Caco-2 (cell line): ENCODE results near the gene TMEM100. TPM values are rescaled to one million over a fixed set of nuclear protein-coding genes. Genes with fewer than 3 reads are reported as not detected.

Source experiments
- BruUV-seq: library from RNA; stranded (reverse); fragments of 400-500 nt; replicated peaks from 2 replicates; lab custom pipeline; 2021; lab: Mats Ljungman, UMichigan
- CTCF ChIA-PET: fragments of 300-600 bp; sonication (Branson Sonifier 250); formaldehyde crosslinking; loops from one replicate; lab custom pipeline; 2022; ENCODE audit warnings: antibody characterized with exemption; lab: Charles Lee
- POLR2A ChIA-PET: fragments of 300-600 bp; sonication (Branson Sonifier 250); formaldehyde crosslinking; loops from one replicate; lab custom pipeline; 2022; ENCODE audit warnings: antibody characterized with exemption; lab: Charles Lee
- DNase-seq, 2 experiments: peaks; one replicate each; pipeline versions ENCODE4 v3.0.0 to v3.0.0-alpha.2; 2020 to 2022
- H3K27me3 ChIP-seq: replicated peaks from 2 replicates; pipeline ENCODE4 v1.6.0; 2011; ENCODE audit warnings: low read length; ENCODE audit not compliant: control insufficient read depth, insufficient read depth
- H3K36me3 ChIP-seq: 2 replicates; pipeline ENCODE4 v1.5.1; 2011; ENCODE audit warnings: low read length; ENCODE audit not compliant: control insufficient read depth, insufficient read depth
- H3K4me1 ChIP-seq: fragments of 250-450 bp; sonication (Bioruptor Pico); 2 replicates; pipeline ENCODE4 v1.5.1; 2020; ENCODE audit warnings: mild to moderate bottlenecking
- H3K4me3 ChIP-seq: 2 replicates; pipeline ENCODE4 v1.5.1; 2011; ENCODE audit warnings: low read depth, mild to moderate bottlenecking, control low read depth, low read length
- H3K9me3 ChIP-seq: fragments of 250-450 bp; sonication (Bioruptor Pico); 2 replicates; pipeline ENCODE4 v1.5.1; 2020; ENCODE audit warnings: mild to moderate bottlenecking, moderate library complexity
- H3K27ac Mint-ChIP-seq: one replicate; pipeline ENCODE4 v1.8.0; 2022; ENCODE audit warnings: mixed read lengths; ENCODE audit not compliant: unreplicated experiment
- H3K27me3 Mint-ChIP-seq: one replicate; pipeline ENCODE4 v1.8.0; 2022; ENCODE audit warnings: mixed read lengths; ENCODE audit not compliant: insufficient read depth, unreplicated experiment
- H3K36me3 Mint-ChIP-seq: one replicate; pipeline ENCODE4 v1.8.0; 2022; ENCODE audit warnings: mild to moderate bottlenecking, mixed read lengths; ENCODE audit not compliant: insufficient read depth, unreplicated experiment
- H3K4me1 Mint-ChIP-seq: one replicate; pipeline ENCODE4 v1.8.0; 2022; ENCODE audit warnings: low read depth, mixed read lengths; ENCODE audit not compliant: unreplicated experiment
- H3K4me3 Mint-ChIP-seq: one replicate; pipeline ENCODE4 v1.8.0; 2022; ENCODE audit warnings: mild to moderate bottlenecking, moderate library complexity, mixed read lengths; ENCODE audit not compliant: unreplicated experiment
- H3K9me3 Mint-ChIP-seq: one replicate; pipeline ENCODE4 v1.8.0; 2022; ENCODE audit warnings: mixed read lengths; ENCODE audit not compliant: unreplicated experiment
- intact Hi-C: fragments of 100-400 bp; cut with micrococcal nuclease; formaldehyde crosslinking; loops from one replicate; pipeline ENCODE4 v1.10.0; 2022; ENCODE audit not compliant: unreplicated experiment
- total RNA-seq: library from RNA; stranded (reverse); gene quantifications from 2 replicates; pipeline ENCODE4 v1.2.3, GENCODE V29; 2022
- TF ChIP-seq, protein P1 (sequence below), 2 experiments: fragments of 200-600 bp in 1 of 2; IDR thresholded peaks; 1 replicate in 1 of 2; 2 replicates in 1 of 2; pipeline versions ENCODE4 v1.5.1 to v1.8.0; 2011 to 2022; ENCODE audit warnings: antibody characterized with exemption in 1 of 2, control low read depth in 1 of 2, inconsistent platforms in 1 of 2, low read depth in 1 of 2, low read length in 1 of 2, mild to moderate bottlenecking in 1 of 2, moderate library complexity in 1 of 2; ENCODE audit not compliant: insufficient read depth in 1 of 2, severe bottlenecking in 1 of 2, unreplicated experiment in 1 of 2

Gene TMEM100
- total RNA-seq, 1 experiment from 2014 or later, result not detected

DNA sequence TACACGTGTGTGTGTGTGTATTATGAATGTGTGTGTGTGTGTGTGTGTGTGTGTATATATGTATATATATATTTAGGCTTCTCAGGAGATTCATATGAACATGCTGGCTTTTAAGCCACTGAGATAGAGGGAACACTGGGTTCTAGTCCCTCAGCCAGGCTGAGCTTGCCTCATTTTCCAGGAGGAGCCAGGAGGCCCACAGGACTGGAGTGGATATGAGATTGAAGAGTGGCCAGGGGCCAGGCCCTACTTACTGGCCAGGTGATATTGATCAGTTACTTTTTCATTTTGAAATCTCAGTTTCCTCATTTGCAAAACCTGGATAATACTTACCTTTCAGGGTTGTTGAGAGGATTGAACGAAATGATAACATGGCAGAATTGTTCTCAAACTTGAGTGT, 34.0 kb upstream of the TMEM100 start:
- TF ChIP-seq, protein P1, sequence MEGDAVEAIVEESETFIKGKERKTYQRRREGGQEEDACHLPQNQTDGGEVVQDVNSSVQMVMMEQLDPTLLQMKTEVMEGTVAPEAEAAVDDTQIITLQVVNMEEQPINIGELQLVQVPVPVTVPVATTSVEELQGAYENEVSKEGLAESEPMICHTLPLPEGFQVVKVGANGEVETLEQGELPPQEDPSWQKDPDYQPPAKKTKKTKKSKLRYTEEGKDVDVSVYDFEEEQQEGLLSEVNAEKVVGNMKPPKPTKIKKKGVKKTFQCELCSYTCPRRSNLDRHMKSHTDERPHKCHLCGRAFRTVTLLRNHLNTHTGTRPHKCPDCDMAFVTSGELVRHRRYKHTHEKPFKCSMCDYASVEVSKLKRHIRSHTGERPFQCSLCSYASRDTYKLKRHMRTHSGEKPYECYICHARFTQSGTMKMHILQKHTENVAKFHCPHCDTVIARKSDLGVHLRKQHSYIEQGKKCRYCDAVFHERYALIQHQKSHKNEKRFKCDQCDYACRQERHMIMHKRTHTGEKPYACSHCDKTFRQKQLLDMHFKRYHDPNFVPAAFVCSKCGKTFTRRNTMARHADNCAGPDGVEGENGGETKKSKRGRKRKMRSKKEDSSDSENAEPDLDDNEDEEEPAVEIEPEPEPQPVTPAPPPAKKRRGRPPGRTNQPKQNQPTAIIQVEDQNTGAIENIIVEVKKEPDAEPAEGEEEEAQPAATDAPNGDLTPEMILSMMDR (IDR thresholded peaks at IDR 0.05; ENCODE audit: insufficient read depth in 1 of 2, low read depth in 1 of 2, low read length in 1 of 2, severe bottlenecking in 1 of 2, unreplicated experiment in 1 of 2), result no peak
- ChIA-PET CTCF (no interaction called here), POLR2A (no interaction called here)
- BruUV-seq, result no TSS peak
- intact Hi-C loops, result no loop called here
- Mint-ChIP-seq H3K27ac (no peak overlapping the region), H3K4me1 (peaks cover 6% of the 10 kb centered on the region), H3K27me3 (no peaks in the 10 kb centered on the region), H3K4me3 (no peak overlapping the region), H3K9me3 (no peaks in the 10 kb centered on the region), H3K36me3 (peaks cover 5% of the 10 kb centered on the region)
- Histone ChIP-seq H3K27me3 (no peaks in the 10 kb centered on the region), H3K36me3 (no peaks in the 10 kb centered on the region), H3K9me3 (no peaks in the 10 kb centered on the region), H3K4me1 (peaks cover 6% of the 10 kb centered on the region), H3K4me3 (no peak overlapping the region)
- no peak for DNase-seq

DNA sequence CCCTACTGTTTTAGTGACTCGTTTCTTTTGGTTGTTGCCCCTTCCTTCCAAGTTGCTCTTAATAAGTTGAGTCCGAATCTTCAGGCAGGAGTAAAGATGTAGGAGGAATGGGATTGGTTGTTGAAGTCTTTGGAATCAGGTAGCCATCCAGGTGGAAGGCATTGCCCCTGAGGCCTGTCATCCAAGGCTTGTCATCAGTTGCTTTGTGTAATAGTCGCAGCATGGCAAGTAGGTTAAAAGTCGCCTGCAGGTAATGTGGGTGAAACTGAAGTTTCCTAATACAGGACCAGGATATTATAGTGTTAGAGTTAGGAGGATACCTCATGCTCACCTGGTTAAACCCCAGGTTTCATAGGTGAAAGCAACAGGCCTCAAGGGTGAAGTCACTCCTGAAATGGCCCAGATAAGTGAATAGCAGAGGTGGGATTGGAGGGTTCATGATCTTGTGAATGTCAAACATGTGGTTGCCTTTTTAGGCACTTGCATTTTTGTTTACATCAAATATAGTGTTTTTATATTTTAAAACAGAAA, 29.1 kb upstream of the TMEM100 start:
- Mint-ChIP-seq H3K9me3 (no peaks in the 10 kb centered on the region), H3K27ac (peak overlapping the region; percentile 15), H3K4me3 (peak overlapping the region; percentile 88), H3K27me3 (peaks cover 3% of the 10 kb centered on the region), H3K36me3 (peaks cover 11% of the 10 kb centered on the region), H3K4me1 (peaks cover 14% of the 10 kb centered on the region)
- Histone ChIP-seq H3K27me3 (no peaks in the 10 kb centered on the region), H3K36me3 (no peaks in the 10 kb centered on the region), H3K4me1 (0 out of 2 replicates have a peak, but pooled peaks cover 6% of the 10 kb centered on the region), H3K4me3 (peak overlapping the region; percentile 63), H3K9me3 (no peaks in the 10 kb centered on the region)
- CTCF ChIA-PET, result interaction anchor here (0.5 to 1.2 kb wide), 6 partner anchors 9 to 409 kb away, joined by 3 to 11 read pairs (median 4); no protein-coding TSS in a partner anchor
- POLR2A ChIA-PET, result interaction anchor here (1.2 kb wide), 1 partner anchor 16 kb away, joined by 5 read pairs; no protein-coding TSS in a partner anchor
- DNase-seq, result no peak
- TF ChIP-seq, protein P1 (IDR thresholded peaks at IDR 0.05; ENCODE audit: insufficient read depth in 1 of 2, low read depth in 1 of 2, low read length in 1 of 2, severe bottlenecking in 1 of 2, unreplicated experiment in 1 of 2), result no peak
- TSS peak; percentile 49 for BruUV-seq
- intact Hi-C loops, result loop anchor here (1.0 to 5.0 kb wide), 2 partner anchors 11 to 299 kb away; no protein-coding TSS in a partner anchor

DNA sequence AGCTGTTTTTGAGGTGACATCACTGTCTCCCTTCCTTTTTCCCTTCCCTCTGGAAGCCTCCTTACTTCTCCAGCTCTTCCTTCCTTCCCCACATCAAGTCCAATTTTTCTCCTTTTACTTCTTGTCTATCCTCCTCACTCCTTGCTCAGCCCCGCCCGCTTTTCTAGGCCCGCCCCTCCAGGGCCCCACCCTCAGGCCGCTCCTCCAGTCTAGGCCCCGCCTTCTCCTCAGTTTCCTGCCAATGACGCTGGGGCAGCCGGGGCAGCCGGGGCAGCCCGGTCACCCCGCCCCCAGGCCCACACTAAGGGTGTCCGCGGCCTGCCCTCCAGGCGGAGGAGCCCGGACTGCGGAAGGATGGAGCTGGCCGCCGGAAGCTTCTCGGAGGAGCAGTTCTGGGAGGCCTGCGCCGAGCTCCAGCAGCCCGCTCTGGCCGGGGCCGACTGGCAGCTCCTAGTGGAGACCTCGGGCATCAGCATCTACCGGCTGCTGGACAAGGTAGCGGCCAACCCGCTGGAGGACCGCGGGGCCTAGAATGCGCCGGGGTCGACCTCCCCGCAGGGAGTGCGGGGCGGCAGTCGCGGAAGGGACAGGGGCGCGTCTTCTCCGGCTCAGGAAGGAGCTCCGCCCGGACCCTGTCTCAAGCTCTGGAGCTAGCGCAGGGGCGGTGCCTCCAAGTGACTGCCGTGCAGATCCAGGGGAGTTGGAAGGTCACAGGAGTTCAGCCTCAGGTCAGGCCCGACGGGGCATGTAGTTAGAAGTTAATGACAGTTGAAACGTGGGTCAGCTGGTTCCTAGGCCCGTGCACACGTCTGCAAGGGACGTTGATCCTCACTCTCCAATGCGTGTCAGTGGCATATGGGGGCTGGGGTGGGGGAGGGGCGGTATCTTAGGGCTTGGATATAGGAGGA, 28.3 kb upstream of the TMEM100 start, which contains the start of gene PCTP:
Gene PCTP, plus strand, starts transcription at position 302 of the 908 bp plus-strand sequence. Its CDS starts 53 bp downstream, at position 355.
- Histone ChIP-seq H3K36me3 (no peaks in the 10 kb centered on the region), H3K4me1 (0 out of 2 replicates have a peak, but pooled peaks cover 6% of the 10 kb centered on the region), H3K4me3 (peak within 1 kb of the TSS; percentile 63), H3K27me3 (no peaks in the 10 kb centered on the region), H3K9me3 (no peaks in the 10 kb centered on the region)
- CTCF ChIA-PET, result interaction anchor here (0.5 to 1.2 kb wide), 8 partner anchors 9 to 409 kb away, joined by 3 to 11 read pairs (median 4); no protein-coding TSS in a partner anchor
- Mint-ChIP-seq H3K4me3 (peak within 1 kb of the TSS; percentile 88), H3K9me3 (no peaks in the 10 kb centered on the region), H3K27ac (peak within 1 kb of the TSS; percentile 15), H3K4me1 (peaks cover 14% of the 10 kb centered on the region), H3K27me3 (peaks cover 6% of the 10 kb centered on the region), H3K36me3 (peaks cover 11% of the 10 kb centered on the region)
- peak; percentile 95 to 97 for DNase-seq
- TF ChIP-seq, protein P1 (IDR thresholded peaks at IDR 0.05; ENCODE audit: insufficient read depth in 1 of 2, low read depth in 1 of 2, low read length in 1 of 2, severe bottlenecking in 1 of 2, unreplicated experiment in 1 of 2), result peak; percentile 42 to 62
- BruUV-seq, result no TSS peak
- POLR2A ChIA-PET, result interaction anchor here (1.2 kb wide), 1 partner anchor 15 kb away, joined by 5 read pairs; no protein-coding TSS in a partner anchor
- intact Hi-C loops, result loop anchor here (1.0 to 5.0 kb wide), 2 partner anchors 11 to 299 kb away; no protein-coding TSS in a partner anchor
